ENCODE measurements around the gene DHX35. TPM values are rescaled to one million over a fixed set of nuclear protein-coding genes. Genes with fewer than 3 reads are reported as not detected.
A peak's percentile ranks its signal among the peaks of the same experiment; 100 is the strongest.

Gene DHX35
- total RNA-seq, 2 experiments from 2014 or later = 7.1 to 7.2 TPM

DNA sequence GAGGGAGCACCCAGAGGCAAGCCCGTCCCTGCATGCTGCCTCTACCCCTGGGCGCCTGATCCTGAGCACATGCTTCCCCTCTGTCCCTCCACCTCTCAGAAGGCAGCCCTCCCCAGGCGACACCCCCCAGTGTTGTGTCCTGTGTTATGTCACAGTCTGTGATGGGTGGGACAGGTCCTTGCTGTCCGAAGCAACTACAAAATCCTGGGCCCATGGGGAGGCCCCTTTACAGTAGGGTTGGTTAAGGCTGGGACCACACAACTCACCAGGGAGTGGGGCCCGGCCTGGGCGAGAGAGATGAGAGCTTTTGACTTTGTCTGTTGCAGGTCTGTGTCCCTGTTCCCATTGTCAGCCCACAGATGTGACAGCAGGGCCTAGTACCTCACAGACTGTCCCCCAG, 78.0 kb downstream of the DHX35 start:
- Mint-ChIP-seq H3K4me3 (no peak overlapping the region), H3K27me3 (no peaks in the 10 kb centered on the region), H3K36me3 (ENCODE audit: low read depth) (peaks cover 12% of the 10 kb centered on the region), H3K4me1 (no peaks in the 10 kb centered on the region), H3K27ac (no peak overlapping the region), H3K9me3 (no peaks in the 10 kb centered on the region)
- DNase-seq = no peak
- CTCF ChIA-PET = interaction anchor here (4.6 kb wide), 1 partner anchor 9 kb away, joined by 27 read pairs; no protein-coding TSS in a partner anchor
- POLR2A ChIA-PET = no interaction called here

DNA sequence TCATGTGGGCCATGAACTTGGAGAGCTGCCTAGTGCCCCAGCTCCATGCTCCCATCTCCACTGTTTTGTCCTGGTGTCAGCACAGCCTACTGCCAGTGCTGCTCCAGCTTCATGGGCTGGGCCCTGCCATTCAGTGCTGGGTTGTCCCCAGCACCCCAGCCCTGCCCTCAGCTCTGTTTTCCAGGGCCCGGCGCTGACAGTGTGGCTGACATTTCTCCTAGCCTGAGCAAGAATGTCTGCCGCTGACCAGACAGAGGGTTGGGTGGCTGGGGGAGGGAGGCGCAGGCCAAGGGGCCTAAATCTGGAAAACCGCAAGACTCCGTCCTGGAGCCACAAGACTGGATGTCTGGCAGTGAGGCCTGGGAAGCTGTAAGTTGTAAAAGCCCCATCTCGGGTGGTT, 78.9 kb downstream of the DHX35 start:
- H3K27me3 Mint-ChIP-seq = no peaks in the 10 kb centered on the region
- ChIA-PET POLR2A (interaction anchor here (0.7 to 1.1 kb wide), 2 partner anchors 8 to 79 kb away, joined by 3 read pairs; partner anchors contain the start of gene DHX35), CTCF (interaction anchor here (1.6 to 4.6 kb wide), 2 partner anchors 9 to 79 kb away, joined by 5 to 27 read pairs; partner anchors contain the start of gene DHX35)
- peaks cover 12% of the 10 kb centered on the region for H3K36me3 Mint-ChIP-seq (ENCODE audit: low read depth)
- no peak overlapping the region for H3K27ac Mint-ChIP-seq
- H3K9me3 Mint-ChIP-seq = no peaks in the 10 kb centered on the region
- no peak overlapping the region for H3K4me3 Mint-ChIP-seq
- no peaks in the 10 kb centered on the region for H3K4me1 Mint-ChIP-seq
- DNase-seq = no peak

DNA sequence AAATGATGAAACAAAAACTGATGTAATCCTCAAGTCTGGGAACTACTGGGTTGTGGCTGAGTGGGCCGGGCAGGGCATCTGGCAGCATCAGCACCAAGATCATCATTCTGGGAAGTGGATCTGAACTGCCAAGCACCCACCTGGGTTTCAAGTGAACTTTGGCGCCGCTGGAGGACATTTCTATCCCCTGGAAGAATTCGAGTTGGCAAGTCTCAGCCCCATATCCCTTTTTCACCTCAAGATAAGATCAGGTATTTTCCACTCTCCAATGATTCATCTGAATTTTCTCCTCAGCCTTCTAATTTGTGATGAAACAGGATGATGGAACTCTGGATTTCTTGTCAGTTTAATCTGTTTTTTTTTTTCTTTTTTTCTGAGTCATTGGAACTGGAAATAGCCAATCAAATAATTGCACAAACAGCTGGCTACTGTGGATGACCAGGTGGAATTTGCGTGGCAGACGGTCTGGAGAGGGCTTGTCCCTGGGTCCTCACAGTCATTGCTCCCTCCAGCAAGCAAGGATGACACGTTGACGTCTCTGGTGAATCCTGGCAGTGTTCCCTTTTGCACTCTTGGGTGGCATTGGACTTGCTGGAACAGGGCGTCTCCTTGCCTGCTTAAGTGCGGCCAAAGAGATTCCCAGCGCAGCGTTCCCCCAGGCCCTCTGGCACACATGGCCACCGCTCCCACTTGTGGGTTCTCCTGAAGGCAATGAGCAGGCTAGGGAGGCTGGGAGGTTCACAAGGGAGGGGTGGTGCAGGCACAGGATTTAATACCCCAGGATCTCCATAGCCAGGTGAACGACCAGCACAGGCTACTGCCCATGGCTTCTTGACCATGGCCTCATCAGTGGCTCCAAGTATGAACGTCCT, 80.4 kb downstream of the DHX35 start:
- Mint-ChIP-seq H3K4me1 (no peaks in the 10 kb centered on the region), H3K9me3 (no peaks in the 10 kb centered on the region), H3K4me3 (no peak overlapping the region), H3K36me3 (ENCODE audit: low read depth) (peaks cover 3% of the 10 kb centered on the region), H3K27ac (no peak overlapping the region), H3K27me3 (no peaks in the 10 kb centered on the region)
- CTCF ChIA-PET = interaction anchor here (1.6 to 4.6 kb wide), 2 partner anchors 7 to 80 kb away, joined by 5 to 27 read pairs; partner anchors contain the start of gene DHX35
- POLR2A ChIA-PET = no interaction called here
- no peak for DNase-seq

DNA sequence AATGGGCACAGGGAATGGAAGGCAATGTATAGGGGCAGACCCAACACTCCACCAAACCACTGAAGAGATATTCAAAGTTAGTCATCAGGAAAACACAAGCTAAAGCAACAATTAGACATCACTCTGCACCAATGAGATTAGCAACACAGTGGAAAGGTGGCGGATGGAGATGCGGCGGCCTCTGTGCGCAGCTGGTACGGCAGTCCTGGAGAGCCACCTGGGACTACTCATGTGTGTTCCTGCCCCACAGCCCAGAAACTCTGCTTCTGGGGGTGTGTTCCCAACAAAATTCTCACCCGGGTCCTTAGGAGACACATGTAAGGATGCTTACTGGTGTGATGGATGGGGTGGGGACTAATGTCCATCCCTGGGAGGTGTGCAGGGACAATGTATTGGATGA, 82.4 kb downstream of the DHX35 start:
- no peaks in the 10 kb centered on the region for H3K27me3 Mint-ChIP-seq
- ChIA-PET CTCF (interaction anchor here (0.7 to 2.0 kb wide), 2 partner anchors 37 to 318 kb away, joined by 3 to 5 read pairs; no protein-coding TSS in a partner anchor), POLR2A (no interaction called here)
- peaks cover 3% of the 10 kb centered on the region for H3K36me3 Mint-ChIP-seq (ENCODE audit: low read depth)
- no peak for DNase-seq
- H3K9me3 Mint-ChIP-seq = no peaks in the 10 kb centered on the region
- peaks cover 2% of the 10 kb centered on the region for H3K4me1 Mint-ChIP-seq
- H3K27ac Mint-ChIP-seq = no peak overlapping the region
- no peak overlapping the region for H3K4me3 Mint-ChIP-seq

DNA sequence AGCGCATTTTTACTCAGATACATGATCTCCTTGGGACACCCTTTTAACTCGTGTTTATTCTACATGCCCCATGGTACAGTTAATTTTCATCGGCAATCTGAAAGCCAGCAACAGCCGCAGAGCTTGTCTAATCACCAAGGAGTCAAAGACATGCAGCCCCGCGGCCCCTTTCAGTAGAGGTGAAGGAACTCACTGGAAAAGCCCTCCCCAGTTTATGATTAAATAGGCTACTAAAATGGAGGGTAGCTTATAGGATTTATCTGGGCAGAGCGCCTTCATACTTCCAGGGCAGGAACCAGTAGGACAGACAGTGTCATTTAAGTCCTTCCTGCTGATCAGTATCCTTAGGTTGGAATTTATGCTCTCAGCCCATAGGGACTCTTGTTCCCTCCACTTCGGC, 83.5 kb downstream of the DHX35 start:
- no peak overlapping the region for H3K4me3 Mint-ChIP-seq
- peaks cover 3% of the 10 kb centered on the region for H3K36me3 Mint-ChIP-seq (ENCODE audit: low read depth)
- H3K4me1 Mint-ChIP-seq = peaks cover 9% of the 10 kb centered on the region
- H3K9me3 Mint-ChIP-seq = no peaks in the 10 kb centered on the region
- no peak for DNase-seq
- ChIA-PET POLR2A (no interaction called here), CTCF (interaction anchor here (0.5 to 6.3 kb wide), 6 partner anchors 35 to 398 kb away, joined by 3 to 63 read pairs (median 4); partner anchors contain the start of gene DHX35)
- H3K27me3 Mint-ChIP-seq = no peaks in the 10 kb centered on the region
- no peak overlapping the region for H3K27ac Mint-ChIP-seq

DNA sequence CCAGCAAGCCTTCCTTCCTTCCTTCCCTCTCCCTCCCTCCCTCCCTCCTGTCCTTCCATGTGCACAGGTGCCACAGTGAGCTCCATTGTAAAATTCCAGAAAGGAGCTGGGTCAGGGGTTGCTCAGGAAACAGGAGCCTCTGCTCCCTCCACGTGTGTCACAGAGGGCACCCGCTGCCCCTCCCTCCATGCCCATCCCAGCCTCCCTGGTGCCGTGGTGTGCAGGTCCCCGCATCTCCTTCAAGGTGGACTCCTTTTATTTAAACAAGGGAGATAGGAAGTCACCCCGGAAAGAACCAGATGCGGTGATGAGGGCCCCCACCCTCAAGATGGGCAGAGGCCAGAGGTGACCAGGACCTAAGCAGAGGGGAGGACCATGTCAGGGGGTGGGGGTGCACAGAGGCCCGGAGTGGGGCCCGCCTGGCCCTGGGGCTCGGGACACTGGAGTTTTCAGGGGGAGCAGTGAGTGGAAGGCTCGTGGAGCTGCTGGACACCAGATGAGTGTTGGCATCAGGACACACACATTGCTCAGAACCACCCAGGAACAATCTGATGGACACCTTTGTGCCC, 85.4 kb downstream of the DHX35 start:
- H3K36me3 Mint-ChIP-seq (ENCODE audit: low read depth) = peaks cover 3% of the 10 kb centered on the region
- POLR2A ChIA-PET = no interaction called here
- no peak for DNase-seq
- no peaks in the 10 kb centered on the region for H3K9me3 Mint-ChIP-seq
- no peak overlapping the region for H3K4me3 Mint-ChIP-seq
- H3K27me3 Mint-ChIP-seq = peaks cover 4% of the 10 kb centered on the region
- H3K4me1 Mint-ChIP-seq = peaks cover 15% of the 10 kb centered on the region
- H3K27ac Mint-ChIP-seq = no peak overlapping the region
- CTCF ChIA-PET = interaction anchor here (0.7 to 6.3 kb wide), 9 partner anchors 8 to 225 kb away, joined by 3 to 63 read pairs (median 4); partner anchors contain the start of genes DHX35 and FAM83D

DNA sequence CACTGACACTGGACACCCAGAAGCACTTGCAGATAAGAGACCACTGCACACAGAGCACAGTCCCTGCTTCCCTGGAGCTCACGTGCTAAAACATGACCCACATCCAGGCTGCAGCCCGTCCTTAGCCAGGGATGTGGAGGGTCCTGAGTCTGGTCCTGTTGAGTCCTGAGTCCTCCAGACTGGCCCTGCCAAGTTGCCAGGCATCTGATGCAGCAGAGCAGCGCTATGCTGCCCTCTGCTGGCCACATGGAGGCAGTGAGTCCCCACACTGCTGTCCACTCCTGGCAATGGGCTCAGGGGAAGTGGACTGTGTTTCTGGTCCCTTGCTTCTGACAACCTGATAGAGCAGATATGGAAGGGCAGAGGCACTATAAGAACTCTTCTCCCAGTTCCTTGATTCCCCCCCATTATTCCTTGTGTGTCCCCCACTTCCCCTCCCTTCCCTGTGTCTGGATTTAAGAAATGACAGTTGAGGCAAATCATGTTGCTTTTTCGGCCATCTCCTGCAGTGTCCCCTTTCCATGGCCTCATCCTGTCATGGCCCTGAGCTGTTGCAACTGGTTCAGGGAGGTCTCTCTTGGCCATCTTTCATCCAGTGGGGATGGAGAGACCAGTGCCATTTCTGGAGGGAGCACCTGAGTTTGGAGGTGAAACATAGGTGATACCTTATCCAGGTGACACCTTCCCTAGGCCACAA, 86.0 kb downstream of the DHX35 start:
- Mint-ChIP-seq H3K27me3 (peaks cover 8% of the 10 kb centered on the region), H3K4me3 (no peak overlapping the region), H3K9me3 (no peaks in the 10 kb centered on the region), H3K4me1 (peaks cover 15% of the 10 kb centered on the region), H3K27ac (no peak overlapping the region), H3K36me3 (ENCODE audit: low read depth) (peaks cover 3% of the 10 kb centered on the region)
- DNase-seq = peak; percentile 79
- ChIA-PET CTCF (interaction anchor here (0.7 to 6.3 kb wide), 27 partner anchors 8 to 403 kb away, joined by 3 to 94 read pairs (median 5); partner anchors contain the start of genes DHX35 and FAM83D), POLR2A (interaction anchor here (0.8 to 2.0 kb wide), 3 partner anchors 86 to 122 kb away, joined by 3 to 10 read pairs (median 10); partner anchors contain the start of genes DHX35 and FAM83D)

DNA sequence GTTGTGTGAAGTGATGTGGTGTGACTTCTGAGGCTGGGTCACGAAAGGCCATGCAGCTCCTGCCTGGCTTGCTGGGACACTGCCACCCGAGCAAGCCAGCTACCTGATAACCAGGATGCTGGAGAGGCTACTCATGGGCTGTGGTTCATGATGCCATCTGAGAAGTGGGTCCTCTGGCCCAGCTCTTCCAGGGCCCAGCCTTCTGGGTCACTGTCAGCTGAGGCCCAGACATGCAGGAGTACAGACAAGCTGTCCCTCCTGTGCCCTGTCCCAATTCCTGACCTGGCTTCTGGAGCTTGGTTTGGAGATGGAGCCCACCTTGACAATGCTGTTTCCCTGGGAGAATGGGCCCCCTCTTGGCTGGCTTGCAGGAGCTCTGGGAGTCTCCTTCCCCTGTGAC, 87.0 kb downstream of the DHX35 start:
- Mint-ChIP-seq H3K36me3 (ENCODE audit: low read depth) (no peaks in the 10 kb centered on the region), H3K4me3 (no peak overlapping the region), H3K4me1 (peaks cover 15% of the 10 kb centered on the region), H3K9me3 (no peaks in the 10 kb centered on the region), H3K27ac (no peak overlapping the region), H3K27me3 (peaks cover 8% of the 10 kb centered on the region)
- CTCF ChIA-PET = interaction anchor here (0.7 to 6.3 kb wide), 39 partner anchors 9 to 404 kb away, joined by 3 to 94 read pairs (median 6); partner anchors contain the start of genes DHX35, FAM83D and PPP1R16B
- POLR2A ChIA-PET = interaction anchor here (0.8 to 2.0 kb wide), 10 partner anchors 8 to 400 kb away, joined by 3 to 10 read pairs (median 3); partner anchors contain the start of genes DHX35 and FAM83D
- no peak for DNase-seq

DNA sequence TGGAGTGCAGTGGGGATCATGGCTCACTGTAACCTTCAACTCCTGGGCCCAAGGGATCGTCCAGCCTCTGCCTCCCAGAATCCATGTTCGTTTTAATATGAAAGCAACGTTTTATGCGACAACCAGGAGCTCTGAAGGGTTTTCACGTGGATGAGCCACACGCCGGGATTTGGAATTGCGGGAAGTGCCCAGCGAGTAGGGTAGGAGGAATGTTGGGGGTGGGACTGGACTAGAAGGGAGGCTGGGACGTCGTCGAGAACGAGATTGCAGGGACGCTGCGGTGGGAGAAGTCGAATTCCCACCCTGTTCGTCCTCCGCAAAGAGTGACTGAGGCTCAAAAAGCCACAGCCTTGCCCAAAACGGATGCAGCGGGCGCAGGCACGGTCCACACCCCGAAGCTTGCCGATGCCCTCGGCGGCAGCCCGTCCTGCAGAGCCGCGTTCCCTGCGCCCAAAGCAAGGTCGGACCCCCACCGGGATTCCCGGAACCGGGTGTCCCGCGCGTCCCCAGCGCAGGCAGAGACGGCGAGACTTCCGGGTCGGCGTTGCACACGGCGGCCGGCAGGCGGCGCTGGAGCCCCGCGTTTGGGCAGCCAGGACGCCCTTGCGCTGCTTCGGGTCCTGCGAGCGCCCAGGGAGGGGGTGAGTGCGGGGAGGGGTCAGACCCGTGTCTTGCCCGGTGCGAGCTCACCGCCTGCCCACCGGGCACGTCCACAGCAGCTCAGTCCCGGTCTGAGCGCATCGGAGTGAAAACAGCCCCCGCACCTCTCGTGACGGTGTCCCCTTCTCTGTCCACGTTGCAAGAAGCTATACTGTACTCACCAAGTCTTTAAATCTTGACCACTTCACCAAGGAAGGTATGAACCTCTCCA, 87.8 kb downstream of the DHX35 start:
- ChIA-PET POLR2A (interaction anchor here (0.6 to 2.0 kb wide), 10 partner anchors 9 to 401 kb away, joined by 3 to 10 read pairs (median 4); partner anchors contain the start of genes DHX35 and FAM83D), CTCF (interaction anchor here (0.6 to 6.3 kb wide), 42 partner anchors 10 to 402 kb away, joined by 3 to 94 read pairs (median 5); partner anchors contain the start of genes DHX35, FAM83D and PPP1R16B)
- Mint-ChIP-seq H3K4me3 (peak overlapping the region; percentile 76), H3K36me3 (ENCODE audit: low read depth) (no peaks in the 10 kb centered on the region), H3K27me3 (peaks cover 8% of the 10 kb centered on the region), H3K9me3 (no peaks in the 10 kb centered on the region), H3K4me1 (peaks cover 15% of the 10 kb centered on the region), H3K27ac (peak overlapping the region; percentile 49)
- DNase-seq = peak; percentile 78

DNA sequence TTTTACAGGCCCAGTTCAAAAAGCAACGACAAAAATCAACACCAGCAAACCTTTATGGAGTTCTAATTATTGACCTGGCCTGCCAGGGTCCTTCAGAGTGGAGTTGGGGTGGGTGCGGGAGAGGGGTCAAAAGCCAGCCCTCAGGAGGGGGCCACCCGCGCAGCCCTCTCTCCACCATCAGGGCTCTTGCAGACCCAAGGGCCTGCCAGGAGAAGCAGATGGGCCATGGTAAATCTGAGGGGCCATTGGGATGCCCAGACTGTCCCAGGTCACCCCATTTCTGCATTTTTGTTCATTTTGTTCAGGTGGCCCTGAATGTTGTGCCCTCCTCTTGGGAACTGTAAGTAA, 88.4 kb downstream of the DHX35 start:
- ChIA-PET CTCF (interaction anchor here (0.6 to 6.3 kb wide), 24 partner anchors 9 to 403 kb away, joined by 3 to 94 read pairs (median 6); partner anchors contain the start of genes DHX35 and PPP1R16B), POLR2A (interaction anchor here (0.6 to 1.0 kb wide), 2 partner anchors 89 to 124 kb away, joined by 5 to 6 read pairs; partner anchors contain the start of genes DHX35 and FAM83D)

DNA sequence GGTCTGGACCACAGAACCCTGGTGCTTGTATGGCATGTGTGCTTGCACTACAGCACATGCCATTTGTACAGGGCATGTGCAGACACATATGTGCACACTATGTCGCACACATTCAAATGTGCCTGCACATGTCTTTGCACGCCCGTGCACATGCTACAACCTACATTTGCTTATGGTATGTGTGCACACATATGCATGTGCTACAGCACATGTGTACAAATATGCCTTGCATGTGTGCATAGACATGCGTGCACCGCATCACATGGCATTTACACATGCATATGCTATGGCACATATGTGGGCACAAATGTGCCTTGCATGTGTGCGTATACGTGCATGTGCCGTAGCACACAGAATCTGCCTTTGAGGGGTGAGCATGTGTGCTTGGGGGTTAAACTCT, 90.5 kb downstream of the DHX35 start:
- POLR2A ChIA-PET = no interaction called here
- CTCF ChIA-PET = no interaction called here
- H3K9me3 Mint-ChIP-seq = no peaks in the 10 kb centered on the region
- H3K4me1 Mint-ChIP-seq = peaks cover 15% of the 10 kb centered on the region
- no peaks in the 10 kb centered on the region for H3K36me3 Mint-ChIP-seq (ENCODE audit: low read depth)
- H3K4me3 Mint-ChIP-seq = no peak overlapping the region
- H3K27me3 Mint-ChIP-seq = peaks cover 15% of the 10 kb centered on the region
- no peak overlapping the region for H3K27ac Mint-ChIP-seq
- no peak for DNase-seq

More for the DNA sequence above, 88.4 kb downstream of the DHX35 start:
- Mint-ChIP-seq H3K9me3 (no peaks in the 10 kb centered on the region), H3K36me3 (ENCODE audit: low read depth) (no peaks in the 10 kb centered on the region), H3K4me1 (peaks cover 15% of the 10 kb centered on the region), H3K27ac (no peak overlapping the region), H3K27me3 (peaks cover 10% of the 10 kb centered on the region), H3K4me3 (peak overlapping the region; percentile 76)
- DNase-seq = no peak

DNA sequence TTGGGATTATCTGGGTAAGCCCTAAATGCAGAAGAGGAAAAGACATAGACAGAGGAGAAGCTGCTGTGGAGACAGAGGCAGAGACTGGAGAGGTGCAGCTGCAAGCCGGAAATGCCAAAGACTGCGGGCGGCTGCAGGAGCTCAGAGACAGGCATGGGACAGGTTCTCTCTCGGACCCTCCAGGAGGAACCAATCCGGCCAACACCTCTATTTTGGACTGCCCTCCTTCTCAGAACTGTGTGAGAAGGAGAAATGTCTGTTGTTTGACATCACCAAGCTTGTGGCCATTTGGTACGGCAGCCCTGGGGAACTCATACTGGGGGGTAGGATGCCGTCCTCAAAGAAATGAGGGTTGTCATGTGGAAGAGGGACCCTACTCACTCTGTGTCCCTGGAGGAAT, 95.0 kb downstream of the DHX35 start:
- Mint-ChIP-seq H3K27ac (no peak overlapping the region), H3K4me3 (no peak overlapping the region), H3K4me1 (no peaks in the 10 kb centered on the region), H3K27me3 (peaks cover 16% of the 10 kb centered on the region), H3K36me3 (ENCODE audit: low read depth) (no peaks in the 10 kb centered on the region), H3K9me3 (no peaks in the 10 kb centered on the region)
- no peak for DNase-seq
- ChIA-PET CTCF (no interaction called here), POLR2A (no interaction called here)

All from activated CD4-positive, alpha-beta memory T cell treated with anti-CD3 and anti-CD28 coated beads, Interleukin-2, amount 10 ng/mL, durations not matched to agents 7 days and 5 days (primary cell).